Islet of Langerhans (tissue), 1 donor: ENCODE results near the gene CENPB.

ENCODE experiments used
- FAIRE-seq: peaks from one replicate; lab custom pipeline; 2011; peaks lifted over from hg19 to GRCh38; lab: Jason Lieb, UNC

Gene CENPB

DNA sequence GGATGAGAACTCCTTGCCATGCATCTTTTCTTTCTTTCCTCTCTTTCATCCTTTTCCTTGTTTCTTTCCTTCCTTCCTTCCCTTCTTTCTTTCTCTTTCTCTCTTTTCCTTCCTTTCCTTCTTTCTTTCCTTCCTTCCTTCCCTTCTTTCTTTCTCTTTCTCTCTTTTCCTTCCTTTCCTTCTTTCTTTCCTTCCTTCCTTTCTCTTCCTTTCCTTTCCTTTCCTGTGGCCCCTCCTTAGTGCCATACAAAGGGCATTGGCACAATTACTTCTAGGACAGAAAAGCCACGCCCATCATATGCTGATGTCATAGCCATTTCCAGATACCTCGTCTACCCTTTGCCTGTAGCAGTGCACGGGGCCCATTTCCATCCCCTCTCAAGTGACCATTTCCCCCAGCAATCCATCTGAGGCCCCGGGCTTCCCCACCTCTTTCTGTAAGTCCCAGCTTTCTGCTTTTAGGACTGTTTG, 2.2 kb upstream of the CENPB start:
- FAIRE-seq, result no peak

DNA sequence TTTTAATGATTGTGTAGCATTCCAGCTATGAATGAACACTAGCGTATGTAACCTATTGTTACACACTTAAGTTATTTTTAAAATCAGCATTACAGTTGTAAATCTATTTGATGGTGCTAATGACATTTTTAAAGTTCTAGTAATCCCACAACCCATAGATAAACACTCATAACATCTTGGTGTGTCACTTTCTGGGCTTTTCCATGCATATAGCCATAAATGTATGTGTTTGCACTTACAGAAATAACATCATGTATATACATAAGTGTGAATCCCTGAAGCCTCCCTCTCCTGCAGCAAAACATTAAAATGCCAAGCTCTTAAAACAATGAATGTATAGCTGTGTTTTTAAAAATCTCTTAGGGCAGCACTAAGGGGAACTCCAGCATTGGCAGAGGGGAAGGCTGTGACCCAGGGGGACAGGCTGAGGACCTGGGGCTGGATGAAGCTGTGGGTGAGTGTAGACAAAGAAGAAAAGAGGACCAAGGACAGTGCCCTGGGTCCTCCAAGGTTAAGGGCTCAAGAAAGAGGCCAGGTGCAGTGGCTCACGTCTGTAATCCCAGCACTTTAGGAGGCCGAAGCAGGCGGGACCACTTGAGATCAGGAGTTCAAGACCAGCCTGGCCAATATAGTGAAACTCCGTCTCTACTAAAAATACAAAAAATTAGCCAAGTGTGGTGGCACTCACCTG, 929 bp upstream of the CENPB start:
- no peak for FAIRE-seq

DNA sequence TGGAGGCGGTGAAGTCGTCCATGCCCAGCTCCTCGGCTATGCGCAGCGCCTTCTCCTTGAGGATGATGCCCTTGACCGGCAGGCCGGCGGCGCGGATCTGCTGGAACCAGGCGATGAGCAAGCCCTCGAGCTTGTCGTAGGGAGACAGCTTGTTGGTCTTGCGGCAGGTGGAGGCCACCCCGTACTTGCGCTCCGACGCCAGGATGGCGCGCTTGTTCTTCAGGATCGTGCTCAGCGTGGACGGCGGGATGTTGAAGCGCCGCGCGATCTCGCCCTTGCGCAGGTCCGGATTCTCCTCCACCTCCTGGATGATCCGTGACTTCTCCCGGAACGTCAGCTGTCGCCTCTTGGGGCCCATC, 435 bp downstream of the CENPB start:
- FAIRE-seq, result no peak

DNA sequence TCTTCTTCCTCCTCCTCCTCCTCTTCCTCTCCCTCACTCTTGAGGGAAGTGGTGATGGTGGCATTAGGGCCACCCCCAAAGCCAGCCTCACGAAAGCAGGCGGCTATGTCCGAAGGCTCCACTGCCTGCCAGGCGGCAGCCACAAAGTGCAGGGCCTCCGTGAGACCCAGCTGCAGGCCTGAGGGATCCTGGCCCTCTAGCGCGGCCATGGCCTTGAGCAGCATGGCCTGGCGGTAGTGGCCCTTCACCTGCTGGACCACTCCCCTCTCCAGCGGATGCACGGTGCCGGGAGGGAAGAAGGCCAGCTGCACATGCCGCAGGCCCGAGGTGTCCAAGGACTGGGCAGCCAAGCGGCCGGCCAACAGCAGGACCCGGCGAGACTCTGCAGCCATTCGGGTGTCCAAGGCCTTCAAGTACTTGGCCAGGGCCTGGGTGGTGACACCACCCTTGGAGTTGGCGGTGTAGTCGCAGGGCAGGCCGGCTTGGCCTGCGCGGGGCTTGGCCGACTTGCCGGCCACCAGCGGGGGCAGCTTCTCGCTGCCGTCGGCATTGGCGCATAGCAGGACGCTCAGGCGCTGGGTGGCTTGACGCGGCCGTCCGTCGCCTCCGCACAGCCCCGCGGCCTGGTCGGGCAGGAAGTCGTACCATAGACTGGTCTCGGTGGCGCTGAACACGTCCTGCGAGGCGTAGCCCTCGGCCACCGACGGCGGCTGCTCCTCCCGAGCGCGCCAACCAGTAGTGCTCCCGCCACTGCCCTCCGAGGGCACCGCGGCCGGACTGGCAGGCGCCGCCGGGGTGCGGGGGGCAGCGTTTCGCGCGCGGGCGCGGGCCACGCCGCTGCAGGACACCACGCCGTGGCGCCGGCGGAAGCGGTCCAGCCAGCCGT, 1.1 kb downstream of the CENPB start:
- no peak for FAIRE-seq

DNA sequence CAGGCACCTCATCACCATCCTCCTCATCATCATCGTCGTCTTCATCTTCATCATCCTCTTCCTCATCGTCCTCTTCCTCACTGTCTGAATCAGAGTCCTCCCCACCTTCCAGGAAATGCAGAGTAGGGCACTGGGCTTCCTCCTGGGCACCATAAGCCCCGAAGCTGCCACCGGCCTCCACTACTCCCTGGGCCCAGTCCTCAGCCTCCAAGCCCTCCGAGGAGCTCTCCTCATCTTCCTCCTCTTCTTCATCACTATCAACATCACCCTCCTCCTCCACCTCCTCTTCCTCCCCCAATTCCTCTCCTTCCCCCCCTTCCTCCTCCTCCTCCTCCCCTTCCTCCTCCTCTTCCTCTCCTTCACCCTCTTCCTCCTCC, 1.7 kb downstream of the CENPB start:
- no peak for FAIRE-seq

DNA sequence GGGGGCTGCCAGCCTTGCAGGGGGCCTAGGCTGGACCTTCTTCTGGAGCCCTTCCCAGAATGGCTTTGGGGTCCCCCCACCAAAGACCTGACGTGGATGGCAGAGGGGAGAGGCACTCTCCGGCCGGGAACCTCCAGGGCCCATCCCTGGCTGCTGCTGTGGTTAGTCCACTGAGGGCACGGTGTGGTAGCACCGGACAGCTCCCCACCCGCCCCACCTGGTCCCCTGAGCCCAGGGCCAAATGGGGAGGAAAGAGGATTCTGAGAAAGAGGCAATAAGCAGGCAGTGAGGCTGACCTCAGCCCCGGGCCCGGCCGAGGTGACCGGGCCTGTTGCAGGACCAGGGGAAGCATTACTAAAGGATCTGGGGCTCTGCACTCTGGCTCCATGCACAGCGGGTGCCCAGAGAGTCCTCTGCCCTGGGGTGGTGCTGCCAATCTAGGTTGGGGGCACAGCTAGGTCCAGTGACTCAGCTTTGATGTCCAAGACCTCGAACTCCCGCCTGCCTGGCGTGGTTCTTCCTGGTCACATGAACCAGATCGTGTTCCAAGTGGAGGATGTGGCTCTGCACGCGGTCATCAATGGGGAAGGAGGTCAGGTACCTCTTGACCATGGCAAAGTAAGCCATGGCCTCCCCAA, 2.2 kb downstream of the CENPB start:
- no peak for FAIRE-seq

DNA sequence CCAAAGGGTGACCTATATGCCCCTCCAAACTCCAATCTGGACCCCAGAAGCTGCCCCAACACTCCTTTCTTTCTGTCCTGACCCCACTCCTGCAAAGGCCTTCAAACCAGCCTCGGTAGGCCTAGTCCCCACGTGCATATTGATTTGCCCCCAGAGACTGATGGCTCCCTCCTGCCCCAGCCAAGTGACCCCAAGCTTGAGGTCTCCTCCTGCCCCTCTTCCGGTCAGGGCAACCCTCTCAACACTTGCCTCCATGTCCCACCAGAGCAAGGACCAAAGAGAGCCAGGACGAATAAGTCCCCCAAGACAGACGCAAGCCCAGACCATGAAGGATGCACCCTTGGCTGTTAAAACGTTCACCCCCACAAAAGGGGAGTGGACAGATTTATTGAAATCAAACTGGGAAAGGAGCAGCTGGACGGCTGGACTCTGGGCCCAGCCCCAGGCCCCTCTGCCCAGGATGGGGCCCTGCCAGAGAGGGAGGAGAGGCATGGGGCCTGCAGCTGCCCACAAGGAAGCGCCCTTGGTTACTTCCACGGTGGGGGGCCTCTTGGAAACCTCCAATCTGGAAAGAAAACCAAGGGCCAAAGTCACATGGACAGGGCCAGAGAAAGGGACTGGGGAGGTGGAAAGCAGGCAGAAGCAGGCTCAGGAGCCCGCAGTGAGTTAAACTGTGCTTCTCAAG, 2.9 kb downstream of the CENPB start:
- no peak for FAIRE-seq

DNA sequence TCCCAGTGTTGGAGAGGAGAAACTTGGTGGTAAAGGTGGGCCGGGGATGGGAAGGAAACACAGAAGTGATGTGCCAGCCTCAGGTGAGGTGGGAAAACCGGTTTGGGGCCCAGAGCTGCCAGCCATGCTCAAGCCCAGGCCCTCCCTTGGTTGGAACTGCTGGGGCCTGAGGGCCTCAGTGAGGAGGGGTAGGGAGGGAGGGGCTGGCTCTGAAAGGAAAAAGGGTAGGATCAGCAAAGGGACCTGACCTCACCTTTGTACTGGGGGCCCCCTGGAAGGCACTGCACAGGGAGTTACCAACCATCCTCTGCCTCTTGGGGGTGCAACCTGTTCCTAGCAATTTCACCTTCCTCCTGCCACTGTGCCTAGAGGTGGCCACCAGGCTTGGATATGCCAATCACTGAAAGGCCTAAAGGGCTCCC, 3.5 kb downstream of the CENPB start:
- FAIRE-seq, result no peak

DNA sequence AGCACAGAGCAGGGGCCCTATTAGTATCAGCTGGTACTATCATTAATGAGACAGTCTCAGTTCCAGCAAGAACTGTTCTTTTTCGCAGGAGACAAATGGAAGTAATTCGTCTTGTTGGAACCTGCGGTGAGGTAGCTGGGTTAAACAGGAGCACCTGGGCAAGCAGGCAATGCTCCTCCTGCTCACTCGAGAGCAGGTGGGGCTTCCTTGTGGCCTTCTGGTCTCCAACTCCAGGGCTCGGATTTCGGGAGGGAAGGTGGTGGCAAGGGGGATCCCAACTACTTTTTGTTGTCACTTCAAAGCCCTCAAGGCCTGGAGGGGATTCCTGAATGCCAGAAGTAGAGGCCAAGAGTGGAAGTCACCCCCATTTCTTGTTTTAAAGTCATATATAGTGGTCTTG, 3.9 kb downstream of the CENPB start:
- FAIRE-seq, result no peak

DNA sequence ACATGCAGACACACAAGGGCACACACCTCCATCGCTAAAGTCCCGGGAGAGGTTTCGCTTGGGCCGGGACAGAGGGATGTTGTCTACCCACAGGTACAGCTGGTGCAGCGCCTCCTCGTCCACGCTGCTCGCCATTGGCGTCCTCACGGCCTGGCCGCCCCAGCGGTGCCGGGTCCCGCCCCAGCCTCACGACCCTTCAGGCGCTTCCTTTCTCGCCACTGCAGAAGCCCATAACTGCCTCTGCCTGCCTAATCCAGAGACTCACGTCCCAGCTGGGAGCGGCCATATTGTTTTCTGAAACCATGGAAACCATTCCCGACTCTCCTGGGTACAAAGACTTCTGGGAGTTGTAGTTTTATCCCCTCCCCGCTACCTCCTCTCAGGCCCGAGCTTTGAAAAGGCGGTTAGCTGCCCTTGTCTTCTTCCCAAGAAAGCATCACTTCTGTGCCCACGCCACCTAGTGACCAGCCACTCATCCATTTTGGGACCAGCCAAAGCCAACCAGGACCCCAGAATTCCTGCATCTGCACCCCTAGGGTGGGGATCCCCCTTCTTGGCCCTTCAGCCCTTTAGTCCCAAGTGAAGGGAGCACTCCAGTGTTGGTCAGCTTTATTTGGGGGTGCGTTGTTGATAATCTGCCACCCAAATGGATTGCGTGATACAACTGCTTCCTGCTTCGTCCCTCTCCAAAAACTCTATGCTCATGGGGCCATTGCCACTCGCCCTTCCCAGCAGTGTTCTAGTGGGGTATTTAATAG, 5.2 kb downstream of the CENPB start, which contains the start of gene SPEF1:
Gene SPEF1, minus strand, starts transcription at position 296 of the 758 bp plus-strand sequence. Its CDS starts 161 bp downstream, at position 135.
- peak; percentile 93 for FAIRE-seq

DNA sequence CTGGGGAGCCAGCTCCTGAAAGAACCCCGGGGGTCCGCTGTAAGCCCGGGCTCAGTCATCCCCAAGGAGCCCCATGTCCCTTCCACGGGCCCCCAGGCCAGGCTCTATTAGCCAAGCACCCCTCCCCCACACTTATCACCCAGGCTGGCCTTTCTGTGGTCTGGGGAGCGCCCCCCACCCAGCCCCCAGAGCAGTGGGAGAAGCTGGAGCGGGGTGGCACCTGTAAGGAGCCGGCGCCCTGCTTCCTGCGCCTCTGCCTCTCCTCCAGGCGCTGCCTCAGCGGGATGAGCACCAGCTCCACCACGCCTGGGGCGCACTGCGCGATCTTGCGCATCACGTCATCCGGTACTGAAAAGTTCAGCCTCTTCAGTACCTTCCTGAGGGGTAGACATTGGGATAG, 7.6 kb downstream of the CENPB start:
- no peak for FAIRE-seq

DNA sequence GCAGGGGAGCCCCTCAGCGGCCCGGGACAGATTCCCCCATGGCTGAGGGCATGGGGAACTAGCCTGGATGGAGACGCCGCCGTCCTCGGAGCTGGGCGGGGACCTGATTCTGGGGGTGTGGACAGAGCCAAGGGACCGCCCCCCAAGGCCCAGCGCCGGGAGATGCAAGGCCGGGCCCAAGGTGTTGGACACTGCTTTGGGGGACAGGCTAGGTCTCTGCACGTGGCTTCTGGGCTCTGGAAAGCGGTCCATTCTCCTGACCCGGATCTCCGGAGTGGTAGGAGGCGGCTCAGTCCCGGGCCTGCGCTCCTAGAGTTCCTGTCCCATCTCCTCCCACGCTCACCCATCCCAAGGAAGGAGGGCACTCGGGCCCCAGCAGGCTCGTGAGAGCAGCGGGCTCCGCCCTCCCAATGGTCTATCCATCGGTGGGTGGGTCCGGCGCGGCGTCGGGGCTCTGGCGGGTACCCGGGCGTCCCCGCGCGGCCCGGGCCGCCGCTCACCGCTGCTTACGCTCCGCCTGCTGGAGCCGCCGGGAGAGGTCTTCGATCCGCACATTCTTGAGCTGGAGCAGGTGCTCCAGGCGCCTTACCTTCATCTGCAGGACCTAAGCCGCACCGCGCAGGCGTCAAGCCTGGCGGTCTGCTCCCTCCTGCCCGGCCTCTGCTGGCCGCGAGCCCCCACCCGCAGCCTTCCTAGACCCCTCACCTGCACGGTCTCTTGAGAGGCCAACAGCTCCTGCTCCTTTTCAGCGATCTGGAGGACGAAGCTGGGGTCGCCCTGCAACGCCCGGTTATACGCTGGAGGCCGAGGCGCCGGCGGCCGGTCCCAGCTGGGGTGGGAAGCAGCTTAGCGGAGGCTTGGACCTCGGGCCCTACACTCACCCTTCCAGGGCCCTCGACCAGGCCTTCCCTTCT, 8.6 kb downstream of the CENPB start:
- FAIRE-seq, result no peak

DNA sequence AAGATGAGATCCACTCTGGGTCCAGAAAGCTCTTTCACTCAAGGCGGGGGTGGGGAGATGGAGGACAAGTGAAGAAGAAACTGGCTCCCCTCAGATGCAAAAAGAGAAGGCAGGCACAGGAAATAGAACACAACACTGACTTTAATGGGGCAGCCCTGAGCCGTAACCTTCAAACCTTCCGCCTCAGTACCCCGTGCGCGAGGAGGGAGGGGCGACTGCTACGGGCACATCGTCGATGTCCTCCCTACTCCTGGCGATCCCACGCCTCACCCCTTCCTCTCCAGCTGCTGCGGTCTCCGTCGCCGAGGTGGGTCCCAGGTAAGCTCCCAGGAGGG, 9.2 kb downstream of the CENPB start:
- no peak for FAIRE-seq

DNA sequence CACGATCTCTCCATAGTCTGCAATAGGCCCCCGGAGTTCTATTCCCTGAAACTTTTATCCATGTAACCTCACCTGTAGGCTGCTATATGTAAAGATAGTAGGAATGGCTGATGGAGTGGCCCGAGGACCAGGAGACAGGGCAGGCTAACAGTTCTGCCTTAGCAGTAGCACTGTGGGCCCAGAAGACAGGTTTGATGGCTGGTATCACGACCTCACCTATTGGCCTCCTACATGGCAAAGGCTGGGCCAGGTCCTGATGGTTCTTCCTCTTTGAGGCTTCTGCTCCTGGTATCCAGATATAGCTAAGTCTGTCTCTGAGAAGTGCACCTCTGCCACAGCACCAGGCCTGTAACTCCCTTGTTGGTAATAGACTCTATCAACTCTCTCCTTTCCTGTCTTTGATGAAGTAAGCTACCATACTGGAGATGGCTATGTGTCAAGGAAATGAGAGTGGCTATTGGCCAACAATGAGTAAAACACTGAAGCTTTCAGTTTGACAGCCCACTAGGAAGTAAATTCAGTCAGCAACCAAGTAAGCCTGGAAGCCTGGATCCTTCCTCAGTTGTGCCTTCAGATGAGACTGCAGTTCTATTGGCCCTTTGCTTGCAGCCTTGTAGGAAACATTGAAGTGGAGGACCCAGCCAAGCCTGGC, 11.0 kb downstream of the CENPB start:
- FAIRE-seq, result no peak

DNA sequence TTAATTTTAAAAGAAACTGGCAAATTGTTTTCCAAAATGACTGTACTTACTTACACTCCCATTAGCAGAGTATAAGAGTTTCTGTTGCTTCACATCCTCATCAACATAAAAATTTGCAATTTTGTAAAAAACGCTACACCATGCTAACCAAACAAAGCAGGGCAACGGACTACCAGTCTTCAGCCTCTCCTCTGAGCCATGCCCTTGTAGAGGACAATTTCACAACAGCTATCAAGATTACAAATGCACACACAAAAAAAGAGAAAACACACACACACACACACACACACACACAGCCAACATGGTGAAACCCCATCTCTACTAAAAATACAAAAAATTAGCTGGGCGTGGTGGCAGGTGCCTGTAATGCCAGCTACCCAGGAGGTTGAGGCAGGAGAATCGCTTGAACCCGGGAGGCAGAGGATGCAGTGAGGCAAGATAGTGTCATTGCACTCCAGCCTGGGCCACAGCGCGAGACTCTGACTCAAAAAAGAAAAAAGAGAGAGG, 14.9 kb downstream of the CENPB start:
- FAIRE-seq, result no peak

DNA sequence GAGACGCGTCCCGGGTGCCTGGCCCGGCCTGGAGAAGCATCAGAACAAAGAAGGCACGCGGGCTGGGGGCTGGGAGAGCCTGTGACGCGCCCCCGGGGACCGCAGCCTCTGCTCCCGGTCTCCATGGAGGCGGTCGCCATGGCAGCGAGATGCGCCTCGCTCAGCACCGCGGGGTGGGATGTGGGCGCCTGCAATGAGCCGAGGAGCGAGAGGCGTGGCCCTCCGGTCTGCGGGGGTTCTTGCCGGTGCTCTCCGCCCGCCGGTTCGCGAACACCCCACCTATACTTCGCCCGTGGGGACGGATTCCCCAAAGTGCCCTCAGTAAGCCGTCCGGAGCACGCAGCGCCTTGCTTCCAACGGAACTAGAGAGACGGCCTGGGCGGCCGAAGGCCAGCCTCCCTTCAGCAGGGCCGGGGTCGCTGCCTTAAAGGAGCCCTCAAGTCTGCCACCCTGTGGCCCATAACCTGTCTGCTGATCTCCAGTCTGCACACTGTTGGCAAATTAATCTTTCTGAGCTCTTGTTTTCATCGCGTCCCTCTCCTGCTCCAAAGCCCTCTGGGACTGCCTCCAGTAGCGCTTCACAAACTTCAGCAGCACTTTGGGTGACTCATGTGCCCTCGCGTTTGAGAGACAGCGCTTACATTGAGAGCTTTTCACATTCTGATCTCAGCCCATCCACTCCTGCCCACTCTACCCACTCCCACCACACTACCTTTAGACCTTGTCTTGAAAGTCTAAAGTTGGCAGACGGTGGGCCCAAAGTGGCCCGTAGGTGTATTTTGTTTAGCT, 18.0 kb downstream of the CENPB start:
- FAIRE-seq, result no peak

DNA sequence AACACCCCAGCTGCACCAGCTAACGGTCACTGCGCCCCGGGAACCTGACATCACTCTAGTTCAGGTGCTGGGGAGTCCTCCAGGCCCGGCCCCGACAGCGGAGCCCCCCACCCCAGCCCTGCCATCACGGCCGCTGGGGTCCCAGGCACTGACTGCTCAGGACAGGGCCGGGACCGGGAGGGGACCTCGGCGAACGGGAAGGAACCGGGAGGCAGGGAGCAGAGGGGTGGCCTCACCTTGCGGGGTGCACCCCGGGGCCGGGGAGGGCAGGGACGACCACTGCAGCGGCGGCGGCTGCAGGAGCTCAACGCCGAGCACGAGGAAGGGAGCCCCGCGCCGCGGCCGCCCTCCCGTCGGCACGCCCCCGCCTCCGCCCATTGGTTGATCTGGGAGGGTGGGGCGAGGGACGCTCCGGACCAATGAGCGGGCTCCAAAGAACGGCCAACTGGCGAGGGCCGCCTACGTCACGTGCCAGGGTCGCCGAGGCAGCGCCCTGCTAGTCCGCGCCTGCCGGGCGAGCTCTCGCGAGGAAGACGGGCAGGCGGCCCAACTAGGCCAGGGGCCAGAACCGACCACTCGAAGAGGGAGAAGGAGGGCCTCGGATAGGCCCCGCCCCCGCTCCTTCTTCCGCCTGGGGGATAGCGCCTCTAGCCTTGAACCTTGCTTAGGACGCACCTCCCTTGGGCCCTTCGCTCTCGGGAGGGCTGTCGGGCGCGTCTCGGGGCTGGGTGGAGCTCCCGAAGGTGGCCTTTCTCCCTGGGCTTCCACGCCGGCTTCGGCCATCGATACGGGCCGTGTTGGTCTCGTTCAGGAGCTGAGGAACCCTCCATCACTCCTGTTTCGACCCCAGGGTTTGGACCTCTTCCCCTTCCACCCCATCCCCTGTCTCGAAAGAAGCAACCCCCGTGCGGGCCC, 18.9 kb downstream of the CENPB start, which contains the start of gene ADISSP:
Gene ADISSP, minus strand, starts transcription at position 327 of the 915 bp plus-strand sequence. CDS start 7,653 bp downstream, outside the sequence.
- peak; percentile 45 for FAIRE-seq

DNA sequence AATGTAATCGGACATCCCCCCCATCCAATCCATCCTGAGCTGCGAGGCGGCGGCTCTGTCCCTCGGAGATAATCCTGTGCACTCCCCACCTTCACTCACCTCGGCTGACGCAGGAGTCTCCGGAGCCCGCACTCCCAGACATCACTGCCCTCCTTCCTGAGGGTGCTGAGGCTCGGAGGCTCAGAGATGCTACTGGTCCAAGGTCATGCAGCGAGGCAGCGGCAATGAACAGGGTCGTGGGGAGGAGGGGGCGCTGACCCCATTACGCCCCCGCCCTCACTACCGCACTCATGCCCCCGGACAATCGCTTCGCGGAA, 19.5 kb downstream of the CENPB start:
- FAIRE-seq, result no peak
